Measurements from ENCODE around the gene SIGLEC6.

Gene SIGLEC6

DNA sequence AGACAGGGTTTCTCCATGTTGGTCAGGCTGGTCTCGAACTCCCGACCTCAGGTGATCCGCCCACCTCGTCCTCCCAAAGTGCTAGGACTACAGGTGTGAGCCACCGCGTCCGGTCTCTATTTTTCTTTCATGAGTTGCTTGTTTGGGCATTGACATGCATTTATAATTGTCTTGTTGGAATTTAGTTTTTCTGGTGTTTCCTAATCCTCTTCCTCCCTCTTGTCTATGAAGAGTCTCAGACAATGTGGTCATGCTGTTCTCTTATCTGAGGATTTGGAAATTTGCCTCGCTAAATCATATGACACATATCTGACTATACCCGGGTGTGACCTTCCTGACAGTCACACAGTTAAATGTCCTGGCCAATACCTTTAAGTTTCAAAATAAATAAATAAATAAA lies 60.5 kb downstream of the SIGLEC6 start:
- no peak overlapping the region for H3K4me3 ChIP-seq (ENCODE audit: low read depth, low read length)
- TF ChIP-seq, protein P1, sequence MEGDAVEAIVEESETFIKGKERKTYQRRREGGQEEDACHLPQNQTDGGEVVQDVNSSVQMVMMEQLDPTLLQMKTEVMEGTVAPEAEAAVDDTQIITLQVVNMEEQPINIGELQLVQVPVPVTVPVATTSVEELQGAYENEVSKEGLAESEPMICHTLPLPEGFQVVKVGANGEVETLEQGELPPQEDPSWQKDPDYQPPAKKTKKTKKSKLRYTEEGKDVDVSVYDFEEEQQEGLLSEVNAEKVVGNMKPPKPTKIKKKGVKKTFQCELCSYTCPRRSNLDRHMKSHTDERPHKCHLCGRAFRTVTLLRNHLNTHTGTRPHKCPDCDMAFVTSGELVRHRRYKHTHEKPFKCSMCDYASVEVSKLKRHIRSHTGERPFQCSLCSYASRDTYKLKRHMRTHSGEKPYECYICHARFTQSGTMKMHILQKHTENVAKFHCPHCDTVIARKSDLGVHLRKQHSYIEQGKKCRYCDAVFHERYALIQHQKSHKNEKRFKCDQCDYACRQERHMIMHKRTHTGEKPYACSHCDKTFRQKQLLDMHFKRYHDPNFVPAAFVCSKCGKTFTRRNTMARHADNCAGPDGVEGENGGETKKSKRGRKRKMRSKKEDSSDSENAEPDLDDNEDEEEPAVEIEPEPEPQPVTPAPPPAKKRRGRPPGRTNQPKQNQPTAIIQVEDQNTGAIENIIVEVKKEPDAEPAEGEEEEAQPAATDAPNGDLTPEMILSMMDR (IDR thresholded peaks at IDR 0.05; ENCODE audit: borderline replicate concordance, insufficient read depth, low read depth, low read length) = no peak

DNA sequence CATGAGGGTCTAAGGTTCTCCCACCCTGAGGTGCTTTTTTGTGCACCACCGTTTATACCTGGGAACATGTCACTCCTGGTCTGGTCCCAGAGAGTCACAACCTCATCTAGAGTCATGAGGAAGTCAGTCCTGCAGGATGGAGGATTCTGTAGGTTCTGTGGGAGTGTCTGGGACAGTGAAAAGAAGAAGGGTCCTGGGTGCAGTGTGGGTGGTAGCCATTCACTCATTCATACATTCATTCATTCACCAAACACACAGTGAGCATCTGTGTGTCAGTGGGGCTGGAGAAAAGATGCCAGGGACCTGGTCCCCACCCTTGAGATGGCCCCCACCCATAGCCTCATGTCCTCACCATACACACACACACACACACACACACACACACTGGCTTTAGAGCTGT lies 61.8 kb downstream of the SIGLEC6 start:
- no peak overlapping the region for H3K4me3 ChIP-seq (ENCODE audit: low read depth, low read length)
- TF ChIP-seq, protein P1 (IDR thresholded peaks at IDR 0.05; ENCODE audit: borderline replicate concordance, insufficient read depth, low read depth, low read length) = no peak

DNA sequence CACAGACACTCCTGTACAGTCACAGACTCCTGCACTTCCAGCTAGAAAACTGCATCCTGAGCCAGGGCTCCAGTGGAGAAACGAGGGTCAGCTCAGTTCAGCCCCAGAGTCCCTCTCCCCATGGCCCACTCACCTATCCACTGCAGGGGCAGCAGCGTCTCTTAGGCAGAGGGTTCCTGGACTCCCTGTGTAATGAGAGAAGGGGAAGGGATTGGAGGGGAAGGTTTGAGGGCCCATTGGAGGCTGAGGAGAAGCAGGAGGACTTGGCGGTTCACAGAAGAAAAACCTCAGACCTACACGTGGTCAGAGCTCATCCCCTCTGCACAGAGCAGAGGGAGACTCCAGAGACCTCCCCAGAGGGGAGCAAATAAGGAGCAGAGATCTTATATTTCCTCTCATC lies 62.3 kb downstream of the SIGLEC6 start:
- TF ChIP-seq, protein P1 (IDR thresholded peaks at IDR 0.05; ENCODE audit: borderline replicate concordance, insufficient read depth, low read depth, low read length) = no peak
- H3K4me3 ChIP-seq (ENCODE audit: low read depth, low read length) = no peak overlapping the region

DNA sequence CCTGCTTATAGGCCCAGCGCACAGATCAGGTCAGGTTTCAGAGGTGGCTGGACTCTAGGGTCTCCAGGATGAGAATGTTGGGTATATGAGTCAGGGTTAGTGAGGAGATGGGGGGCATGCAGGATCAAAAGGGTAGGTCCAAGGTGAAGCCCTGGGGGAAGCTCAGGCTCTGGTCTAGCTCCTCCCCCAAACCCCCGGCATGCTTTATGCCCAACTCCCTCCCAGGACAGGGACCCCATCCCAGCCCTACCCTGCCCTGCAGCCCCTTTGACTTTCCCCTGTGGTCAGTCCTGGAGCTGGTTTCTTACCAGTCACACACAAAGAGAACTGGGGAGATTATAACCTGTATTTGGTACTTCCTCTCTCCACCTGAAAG lies 62.9 kb downstream of the SIGLEC6 start:
- TF ChIP-seq, protein P1 (IDR thresholded peaks at IDR 0.05; ENCODE audit: borderline replicate concordance, insufficient read depth, low read depth, low read length) = no peak
- H3K4me3 ChIP-seq (ENCODE audit: low read depth, low read length) = no peak overlapping the region

DNA sequence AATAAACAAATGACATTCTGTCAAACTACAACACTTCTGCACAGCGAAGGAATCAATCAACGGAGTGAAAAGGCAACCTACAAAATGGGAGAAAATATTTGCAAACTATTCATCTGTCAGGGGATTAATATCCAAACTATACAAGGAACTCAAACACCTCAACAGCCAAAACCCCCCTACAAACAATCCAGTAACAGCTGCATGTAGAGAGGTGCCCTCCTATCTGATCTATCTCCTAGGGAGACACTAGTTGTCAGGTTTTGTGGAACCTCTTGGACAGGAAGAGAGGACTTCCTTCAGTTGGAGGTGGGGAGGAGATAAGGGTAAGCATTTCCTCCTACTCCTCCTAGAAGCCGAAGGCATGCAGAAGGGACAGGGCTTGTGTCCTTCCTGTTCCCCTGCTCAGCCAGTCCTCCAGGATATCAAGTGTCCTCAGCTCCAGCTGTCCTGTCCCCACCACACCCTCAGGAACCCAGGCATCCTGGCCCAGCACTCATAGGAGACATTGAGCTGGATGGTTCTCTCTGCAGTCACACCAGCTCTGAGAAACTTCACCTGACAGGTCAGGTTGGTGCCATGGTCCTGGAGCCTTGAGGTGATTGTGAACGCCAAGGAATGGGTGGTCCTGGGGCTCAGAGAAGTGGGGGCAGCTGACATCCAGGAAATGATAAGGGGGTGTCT lies 63.5 kb downstream of the SIGLEC6 start:
- no peak overlapping the region for H3K4me3 ChIP-seq (ENCODE audit: low read depth, low read length)
- TF ChIP-seq, protein P1 (IDR thresholded peaks at IDR 0.05; ENCODE audit: borderline replicate concordance, insufficient read depth, low read depth, low read length) = no peak

Measured in GM12875 (cell line).